Caco-2 (cell line): ENCODE measurements around the gene MS4A14. TPM values are rescaled to one million over a fixed set of nuclear protein-coding genes. Genes with fewer than 3 reads are reported as not detected.
A peak's percentile ranks its signal among the peaks of the same experiment; 100 is the strongest.

Experiments used
- BruUV-seq: library from RNA; stranded (reverse); fragments of 400-500 nt; replicated peaks from 2 replicates; lab custom pipeline; 2021; lab: Mats Ljungman, UMichigan
- CTCF ChIA-PET: fragments of 300-600 bp; sonication (Branson Sonifier 250); formaldehyde crosslinking; loops from one replicate; lab custom pipeline; 2022; ENCODE audit warnings: antibody characterized with exemption; lab: Charles Lee
- POLR2A ChIA-PET: fragments of 300-600 bp; sonication (Branson Sonifier 250); formaldehyde crosslinking; loops from one replicate; lab custom pipeline; 2022; ENCODE audit warnings: antibody characterized with exemption; lab: Charles Lee
- DNase-seq, 2 experiments: peaks; one replicate each; pipeline versions ENCODE4 v3.0.0 to v3.0.0-alpha.2; 2020 to 2022
- H3K27me3 ChIP-seq: replicated peaks from 2 replicates; pipeline ENCODE4 v1.6.0; 2011; ENCODE audit warnings: low read length; ENCODE audit not compliant: control insufficient read depth, insufficient read depth
- H3K36me3 ChIP-seq: 2 replicates; pipeline ENCODE4 v1.5.1; 2011; ENCODE audit warnings: low read length; ENCODE audit not compliant: control insufficient read depth, insufficient read depth
- H3K4me1 ChIP-seq: fragments of 250-450 bp; sonication (Bioruptor Pico); 2 replicates; pipeline ENCODE4 v1.5.1; 2020; ENCODE audit warnings: mild to moderate bottlenecking
- H3K4me3 ChIP-seq: 2 replicates; pipeline ENCODE4 v1.5.1; 2011; ENCODE audit warnings: low read depth, mild to moderate bottlenecking, control low read depth, low read length
- H3K9me3 ChIP-seq: fragments of 250-450 bp; sonication (Bioruptor Pico); 2 replicates; pipeline ENCODE4 v1.5.1; 2020; ENCODE audit warnings: mild to moderate bottlenecking, moderate library complexity
- H3K27ac Mint-ChIP-seq: one replicate; pipeline ENCODE4 v1.8.0; 2022; ENCODE audit warnings: mixed read lengths; ENCODE audit not compliant: unreplicated experiment
- H3K27me3 Mint-ChIP-seq: one replicate; pipeline ENCODE4 v1.8.0; 2022; ENCODE audit warnings: mixed read lengths; ENCODE audit not compliant: insufficient read depth, unreplicated experiment
- H3K36me3 Mint-ChIP-seq: one replicate; pipeline ENCODE4 v1.8.0; 2022; ENCODE audit warnings: mild to moderate bottlenecking, mixed read lengths; ENCODE audit not compliant: insufficient read depth, unreplicated experiment
- H3K4me1 Mint-ChIP-seq: one replicate; pipeline ENCODE4 v1.8.0; 2022; ENCODE audit warnings: low read depth, mixed read lengths; ENCODE audit not compliant: unreplicated experiment
- H3K4me3 Mint-ChIP-seq: one replicate; pipeline ENCODE4 v1.8.0; 2022; ENCODE audit warnings: mild to moderate bottlenecking, moderate library complexity, mixed read lengths; ENCODE audit not compliant: unreplicated experiment
- H3K9me3 Mint-ChIP-seq: one replicate; pipeline ENCODE4 v1.8.0; 2022; ENCODE audit warnings: mixed read lengths; ENCODE audit not compliant: unreplicated experiment
- CTCF ChIP-seq, 2 experiments: fragments of 200-600 bp in 1 of 2; IDR thresholded peaks; 1 replicate in 1 of 2; 2 replicates in 1 of 2; pipeline versions ENCODE4 v1.5.1 to v1.8.0; 2011 to 2022; ENCODE audit warnings: antibody characterized with exemption in 1 of 2, control low read depth in 1 of 2, inconsistent platforms in 1 of 2, low read depth in 1 of 2, low read length in 1 of 2, mild to moderate bottlenecking in 1 of 2, moderate library complexity in 1 of 2; ENCODE audit not compliant: insufficient read depth in 1 of 2, severe bottlenecking in 1 of 2, unreplicated experiment in 1 of 2
- intact Hi-C: fragments of 100-400 bp; cut with micrococcal nuclease; formaldehyde crosslinking; loops from one replicate; pipeline ENCODE4 v1.10.0; 2022; ENCODE audit not compliant: unreplicated experiment
- total RNA-seq: library from RNA; stranded (reverse); gene quantifications from 2 replicates; pipeline ENCODE4 v1.2.3, GENCODE V29; 2022

Gene MS4A14
- total RNA-seq, 1 experiment from 2014 or later, result not detected

- no TSS peak for BruUV-seq
- H3K9me3 Mint-ChIP-seq, result peaks cover 12% of the 10 kb centered on the region
- Histone ChIP-seq H3K36me3 (no peaks in the 10 kb centered on the region), H3K27me3 (no peaks in the 10 kb centered on the region), H3K9me3 (0 out of 2 replicates have a peak, but pooled peaks cover 4% of the 10 kb centered on the region), H3K4me1 (peaks cover 23% of the 10 kb centered on the region), H3K4me3 (no peak overlapping the region)
- TF ChIP-seq CTCF (IDR thresholded peaks at IDR 0.05; ENCODE audit: insufficient read depth in 1 of 2, low read depth in 1 of 2, low read length in 1 of 2, severe bottlenecking in 1 of 2, unreplicated experiment in 1 of 2), result no peak
- POLR2A ChIA-PET, result no interaction called here
- no peaks in the 10 kb centered on the region for H3K27me3 Mint-ChIP-seq
- peaks cover 20% of the 10 kb centered on the region for H3K4me1 Mint-ChIP-seq
- CTCF ChIA-PET, result no interaction called here
- intact Hi-C loops, result no loop called here
- peak overlapping the region; percentile 84 for H3K27ac Mint-ChIP-seq
- peak in 1 of 2 experiments; percentile 42 for DNase-seq
- no peaks in the 10 kb centered on the region for H3K36me3 Mint-ChIP-seq
- H3K4me3 Mint-ChIP-seq, result peak overlapping the region; percentile 46
Measured at GRCh38 chr11:60370811-60371298, 25.4 kb upstream of the MS4A14 start.

GRCh38 chr11:60371386-60371785 is 24.9 kb upstream of the MS4A14 start:
- H3K9me3 ChIP-seq, result 0 out of 2 replicates have a peak, but pooled peaks cover 4% of the 10 kb centered on the region
- ChIA-PET POLR2A (no interaction called here), CTCF (no interaction called here)
- BruUV-seq, result no TSS peak
- H3K4me3 ChIP-seq, result no peak overlapping the region
- Mint-ChIP-seq H3K27me3 (no peaks in the 10 kb centered on the region), H3K36me3 (no peaks in the 10 kb centered on the region), H3K4me3 (no peak overlapping the region), H3K4me1 (peaks cover 21% of the 10 kb centered on the region), H3K27ac (peak overlapping the region; percentile 84), H3K9me3 (peaks cover 12% of the 10 kb centered on the region)
- intact Hi-C loops, result no loop called here
- no peaks in the 10 kb centered on the region for H3K36me3 ChIP-seq
- H3K27me3 ChIP-seq, result no peaks in the 10 kb centered on the region
- peaks cover 23% of the 10 kb centered on the region for H3K4me1 ChIP-seq
- no peak for DNase-seq
- no peak for TF ChIP-seq CTCF (IDR thresholded peaks at IDR 0.05; ENCODE audit: insufficient read depth in 1 of 2, low read depth in 1 of 2, low read length in 1 of 2, severe bottlenecking in 1 of 2, unreplicated experiment in 1 of 2)

GRCh38 chr11:60371854-60372253 is 24.4 kb upstream of the MS4A14 start:
- TF ChIP-seq CTCF (IDR thresholded peaks at IDR 0.05; ENCODE audit: insufficient read depth in 1 of 2, low read depth in 1 of 2, low read length in 1 of 2, severe bottlenecking in 1 of 2, unreplicated experiment in 1 of 2), result no peak
- no peaks in the 10 kb centered on the region for H3K27me3 Mint-ChIP-seq
- peak overlapping the region; percentile 84 for H3K27ac Mint-ChIP-seq
- Histone ChIP-seq H3K36me3 (no peaks in the 10 kb centered on the region), H3K27me3 (no peaks in the 10 kb centered on the region), H3K9me3 (0 out of 2 replicates have a peak, but pooled peaks cover 4% of the 10 kb centered on the region), H3K4me3 (no peak overlapping the region), H3K4me1 (peaks cover 23% of the 10 kb centered on the region)
- ChIA-PET POLR2A (no interaction called here), CTCF (no interaction called here)
- no peak for DNase-seq
- H3K4me3 Mint-ChIP-seq, result no peak overlapping the region
- BruUV-seq, result no TSS peak
- peaks cover 26% of the 10 kb centered on the region for H3K4me1 Mint-ChIP-seq
- intact Hi-C loops, result no loop called here
- peaks cover 12% of the 10 kb centered on the region for H3K9me3 Mint-ChIP-seq
- no peaks in the 10 kb centered on the region for H3K36me3 Mint-ChIP-seq
